ENCODE results near the gene CPPED1. TPM values are rescaled to one million over a fixed set of nuclear protein-coding genes. Genes with fewer than 3 reads are reported as not detected.

CPPED1 gene
- total and polyA plus RNA-seq, 2 of the 4 experiments (the other 2 are of a cell fraction): 5.1 to 6.5 TPM

- POLR2A ChIA-PET (ENCODE audit: unreplicated experiment): no interaction called here
- intact Hi-C loops (cut with micrococcal nuclease): no loop called here
- H3K4me3 ChIP-seq (ENCODE audit: insufficient read depth, low read depth, low read length): no peak overlapping the region
Measured at GRCh38 chr16:12778726-12779125, 25.0 kb downstream of the CPPED1 start.

More at GRCh38 chr16:12778726-12779125, 25.0 kb downstream of the CPPED1 start:
- no peaks in the 10 kb centered on the region for H3K27me3 ChIP-seq (ENCODE audit: control insufficient read depth, insufficient read depth, low read length)
- H3K18ac ChIP-seq (ENCODE audit: low read depth, low read length): no peak overlapping the region
- no peak overlapping the region for H3K27ac ChIP-seq (ENCODE audit: insufficient read depth, low read length)
- H3K4ac ChIP-seq (ENCODE audit: low read depth, low read length): no peak overlapping the region
- H2AK9ac ChIP-seq (replicated peaks; ENCODE audit: low read depth, low read length, poor library complexity): no peak overlapping the region
- no peaks in the 10 kb centered on the region for H3K9me1 ChIP-seq (ENCODE audit: insufficient read depth, low read length)
- H3K14ac ChIP-seq (replicated peaks; ENCODE audit: low read depth, low read length): no peak overlapping the region
- no peak overlapping the region for H4K91ac ChIP-seq (ENCODE audit: insufficient read depth, low read depth, low read length)
- no peak overlapping the region for H2BK120ac ChIP-seq (ENCODE audit: low read depth, low read length)
- dilution Hi-C loops (cut with HindIII; ENCODE audit: low sequenced_read_pairs, unreplicated experiment): no loop called here
- H3K36me3 ChIP-seq (ENCODE audit: control insufficient read depth, insufficient read depth, low read length): peaks cover 2% of the 10 kb centered on the region; the same call in 1 of the 2 replicates
- H2BK20ac ChIP-seq (ENCODE audit: low read depth, low read length): no peak overlapping the region
- no peak overlapping the region for H3K4me2 ChIP-seq (ENCODE audit: low read depth, low read length)
- no peak overlapping the region for H4K8ac ChIP-seq (ENCODE audit: low read depth in 2 of 2, low read length in 2 of 2)
- H2AFZ ChIP-seq (replicated peaks; ENCODE audit: low read length, poor library complexity): no peak overlapping the region
- H3K9me3 ChIP-seq (ENCODE audit: control insufficient read depth, insufficient read depth, low read length): peaks cover 1% of the 10 kb centered on the region; the same call in 1 of the 2 replicates
- TF ChIP-seq BHLHE40 (IDR thresholded peaks at IDR 0.05; ENCODE audit: low read depth, low read length) (no peak), RCOR1 (IDR thresholded peaks at IDR 0.05; ENCODE audit: insufficient replicate concordance, low read length) (no peak), POLR2A (IDR thresholded peaks at IDR 0.05; ENCODE audit: low read depth, low read length) (no peak), MAFK (IDR thresholded peaks at IDR 0.05; ENCODE audit: low read depth, low read length) (no peak), CTCF (conservative IDR thresholded peaks at IDR 0.05; ENCODE audit: low read depth, low read length) (no peak), MAZ (IDR thresholded peaks at IDR 0.05; ENCODE audit: borderline replicate concordance, low read depth, low read length) (no peak), ELK1 (IDR thresholded peaks at IDR 0.05; ENCODE audit: borderline replicate concordance, low read depth, low read length) (no peak), FOS (IDR thresholded peaks at IDR 0.05; ENCODE audit: low read depth, low read length) (no peak), SMC3 (IDR thresholded peaks at IDR 0.05; ENCODE audit: low read depth, low read length) (no peak), NFE2L2 (IDR thresholded peaks at IDR 0.05; ENCODE audit: low read depth, low read length) (no peak), RFX5 (IDR thresholded peaks at IDR 0.05; ENCODE audit: low read depth, low read length) (no peak), CHD1 (IDR thresholded peaks at IDR 0.05; ENCODE audit: low read depth, low read length) (no peak), USF2 (IDR thresholded peaks at IDR 0.05; ENCODE audit: low read depth, low read length) (no peak), RAD21 (IDR thresholded peaks at IDR 0.05; ENCODE audit: low read length) (no peak), CEBPB (IDR thresholded peaks at IDR 0.05; ENCODE audit: low read depth, low read length) (no peak), MXI1 (IDR thresholded peaks at IDR 0.05; ENCODE audit: borderline replicate concordance, low read depth, low read length) (no peak)
- H2BK5ac ChIP-seq (ENCODE audit: low read depth, low read length, poor library complexity, severe bottlenecking): no peak overlapping the region
- H3K4me1 ChIP-seq (ENCODE audit: control insufficient read depth, insufficient read depth, low read length): no peaks in the 10 kb centered on the region
- no peaks in the 10 kb centered on the region for H3K79me1 ChIP-seq (ENCODE audit: low read depth in 1 of 2, low read length in 2 of 2)
- no peaks in the 10 kb centered on the region for H4K20me1 ChIP-seq (ENCODE audit: insufficient read depth, low read length)
- no peak overlapping the region for H4K5ac ChIP-seq (ENCODE audit: low read depth, low read length)
- H3K9ac ChIP-seq (ENCODE audit: low read depth, low read length): no peak overlapping the region
- no peak for ATAC-seq (ENCODE audit: low read depth)
- WGBS, 2 experiments (ENCODE audit: extremely low coverage in 2 of 2, insufficient read length in 1 of 2): no CpG with 5 or more reads among the region's 2 CpGs
- H2AK5ac ChIP-seq (ENCODE audit: low read depth, low read length): no peak overlapping the region
- in situ Hi-C loops (cut with MboI; ENCODE audit: low sequenced_read_pairs): no loop called here
- no peak overlapping the region for H3K56ac ChIP-seq (ENCODE audit: extremely low read depth, insufficient read depth, low read length)
- no TSS peak for BruUV-seq (replicated peaks)
- no peak overlapping the region for H3K23ac ChIP-seq (ENCODE audit: low read depth, low read length)
- DNase-seq: no peak
- CTCF ChIA-PET: no interaction called here
- no peak overlapping the region for H2BK15ac ChIP-seq (ENCODE audit: low read depth, low read length)

Data from IMR-90 (cell line).